K562 (cell line): Measurements from ENCODE around the gene BATF. TPM values are rescaled to one million over a fixed set of nuclear protein-coding genes. Genes with fewer than 3 reads are reported as not detected.
A peak's percentile ranks its signal among the peaks of the same experiment; 100 is the strongest.

Experiments used
- ATAC-seq: fragments of 200-7000 bp; cut with Tn5 transposase; 3 replicates; pipeline ENCODE4 v1.9.1; 2020; ENCODE audit warnings: moderate library complexity
- BruUV-seq: library from RNA; stranded (reverse); fragments of 400-500 nt; replicated peaks from 2 replicates; lab custom pipeline; 2021; lab: Mats Ljungman, UMichigan
- CTCF ChIA-PET: fragments of 300-600 bp; formaldehyde crosslinking; extraction: SDS; loops from one replicate; lab custom pipeline; 2021; ENCODE audit warnings: low intra/inter-chr PET ratio; lab: Yijun Ruan, JAX
- POLR2A ChIA-PET: fragments of 300-600, 350-650 bp; sonication (Branson Sonifier 250); formaldehyde crosslinking; extraction: SDS; loops from one replicate; lab custom pipeline; 2021; ENCODE audit warnings: antibody characterized with exemption, inconsistent platforms; lab: Yijun Ruan, JAX
- DNase-seq, 4 experiments: peaks; one replicate each; pipeline versions ENCODE4 v3.0.0 to v3.0.0-alpha.2; 2011 to 2018; ENCODE audit warnings: low spot score in 3 of 4, mixed read lengths in 3 of 4; ENCODE audit errors: extremely low read depth in 1 of 4
- FAIRE-seq: peaks from 2 replicates; lab custom pipeline; 2011; peaks lifted over from hg19 to GRCh38; lab: Jason Lieb, UNC
- H2AFZ ChIP-seq: 2 replicates; pipeline ENCODE4 v1.6.0; 2011; ENCODE audit warnings: low read depth, low read length, control low read depth, inconsistent platforms
- H3K27ac ChIP-seq: fragments of 200-600 bp; 3 replicates; pipeline ENCODE4 v1.8.0; 2011; ENCODE audit warnings: low read depth, mild to moderate bottlenecking, control low read depth, inconsistent platforms, low read length, moderate library complexity, mixed read lengths; ENCODE audit errors: extremely low read depth
- H3K27me3 ChIP-seq, 2 experiments: fragments of 300-600 bp in 1 of 2; 2 replicates in 1 of 2; 3 replicates in 1 of 2; pipeline versions ENCODE4 v1.6.0 to v1.8.0; 2011; ENCODE audit warnings: inconsistent platforms in 2 of 2, low read length in 2 of 2, mild to moderate bottlenecking in 1 of 2, mixed read lengths in 1 of 2, moderate library complexity in 1 of 2; ENCODE audit not compliant: control insufficient read depth in 2 of 2, insufficient read depth in 2 of 2
- H3K36me3 ChIP-seq: fragments of 300-600 bp; 3 replicates; pipeline ENCODE4 v1.8.0; 2011; ENCODE audit warnings: mild to moderate bottlenecking, low read length, inconsistent platforms; ENCODE audit not compliant: control insufficient read depth, insufficient read depth
- H3K4me1 ChIP-seq, 2 experiments: fragments of 200-600 bp in 1 of 2; replicated peaks in 1 of 2; 2 replicates in 1 of 2; 3 replicates in 1 of 2; pipeline versions ENCODE4 v1.5.1 to v1.8.0; 2011; ENCODE audit warnings: inconsistent platforms in 2 of 2, low read length in 2 of 2, mild to moderate bottlenecking in 1 of 2, mixed read lengths in 1 of 2, moderate library complexity in 1 of 2; ENCODE audit not compliant: control insufficient read depth in 2 of 2, insufficient read depth in 2 of 2
- H3K4me2 ChIP-seq: 2 replicates; pipeline ENCODE4 v1.6.1; 2011; ENCODE audit warnings: low read length, control low read depth, inconsistent platforms, mixed read lengths; ENCODE audit not compliant: insufficient read depth
- H3K4me3 ChIP-seq: fragments of 200-600 bp; sonication (generic), shearing (Covaris generic); 2 replicates; pipeline ENCODE4 v1.5.1; 2016; ENCODE audit warnings: control low read depth, inconsistent platforms
- H3K79me2 ChIP-seq: fragments of 200-600 bp; 3 replicates; pipeline ENCODE4 v1.8.0; 2011; ENCODE audit warnings: low read length, inconsistent platforms; ENCODE audit not compliant: control insufficient read depth, insufficient read depth
- H3K9ac ChIP-seq, 2 experiments: 2 replicates each; pipeline versions ENCODE4 v1.6.0 to v1.6.1; 2011; ENCODE audit warnings: low read depth in 2 of 2, low read length in 2 of 2, control low read depth in 1 of 2, inconsistent platforms in 1 of 2, mild to moderate bottlenecking in 1 of 2, mixed read lengths in 1 of 2; ENCODE audit not compliant: insufficient read depth in 1 of 2
- H3K9me1 ChIP-seq: one replicate; pipeline ENCODE4 v1.6.0; 2011; ENCODE audit warnings: inconsistent platforms, mild to moderate bottlenecking, low read length, moderate library complexity; ENCODE audit not compliant: control insufficient read depth, insufficient read depth
- H3K9me3 ChIP-seq: replicated peaks from 2 replicates; pipeline ENCODE4 v1.5.1; 2011; ENCODE audit warnings: low read depth, low read length, inconsistent platforms; ENCODE audit not compliant: control insufficient read depth, insufficient read depth
- H4K20me1 ChIP-seq: replicated peaks from 2 replicates; pipeline ENCODE4 v1.6.1; 2011; ENCODE audit warnings: low read length, inconsistent platforms, mixed read lengths; ENCODE audit not compliant: control insufficient read depth, insufficient read depth
- ATF3 ChIP-seq, 2 experiments: fragments of 450-650 bp in 1 of 2; sonication (generic) in 1 of 2; formaldehyde crosslinking in 1 of 2; IDR thresholded peaks in 1 of 2; conservative IDR thresholded peaks in 1 of 2; 2 replicates each; pipeline versions ENCODE4 v1.6.1 to v1.8.1; 2016 to 2023; ENCODE audit warnings: mild to moderate bottlenecking in 2 of 2, moderate library complexity in 2 of 2, inconsistent platforms in 1 of 2, missing genetic modification reagents in 1 of 2
- ATF7 ChIP-seq: fragments of 450-650 bp; IDR thresholded peaks from 2 replicates; pipeline ENCODE4 v1.7.1; 2014; ENCODE audit warnings: mild to moderate bottlenecking, moderate library complexity
- FOXK2 ChIP-seq, 2 experiments: fragments of 450-650 bp; IDR thresholded peaks in 1 of 2; conservative IDR thresholded peaks in 1 of 2; 2 replicates each; pipeline ENCODE4 v1.6.1; 2016; ENCODE audit warnings: low read depth in 2 of 2, mild to moderate bottlenecking in 1 of 2
- PRDM10 ChIP-seq: fragments of 450-650 bp; IDR thresholded peaks from 2 replicates; pipeline ENCODE4 v1.6.1; 2018; ENCODE audit not compliant: partially characterized antibody
- RUNX1 ChIP-seq: sonication (generic); IDR thresholded peaks from 2 replicates; pipeline ENCODE4 v1.6.1; 2016; ENCODE audit warnings: antibody characterized with exemption, low read depth
- WGBS: fragments of 100-300 bp; shearing (Covaris generic); methylation state at CpG from one replicate; pipeline ENCODE4 v1.1.6; 2016; ENCODE audit warnings: low coverage, mixed read lengths; ENCODE audit not compliant: insufficient coverage; ENCODE audit errors: missing lambda C conversion rate; 5-methylcytosine and 5-hydroxymethylcytosine counted together
- in situ Hi-C: fragments of 300-500 bp; cut with MboI; formaldehyde crosslinking; loops from 4 replicates; pipeline ENCODE4 v1.15.0; 2018; ENCODE audit warnings: inconsistent platforms, mixed read lengths
- intact Hi-C: fragments of 100-400 bp; cut with micrococcal nuclease; formaldehyde crosslinking; loops from 2 replicates; pipeline ENCODE4 v1.14.2; 2022
- polyA plus RNA-seq, 8 experiments: library from polyadenylated mRNA; depleted of rRNA in 4 of 8; stranded (reverse) in 5 of 8; unstranded in 3 of 8; fragments of >200 nt; fragmentation: Nextera tagmentation in 2 of 8; fragmentation: Illumina TruSeq in 1 of 8; extraction: Ambion mirVana in 2 of 8; extraction: Trizol in 1 of 8; gene quantifications; 2 replicates each; pipeline versions ENCODE4 v1.2.1 to v1.2.3, GENCODE V29; 2011 to 2014; ENCODE audit warnings: inconsistent platforms in 1 of 8, missing spikeins in 1 of 8
- total RNA-seq, 7 experiments: library from RNA; depleted of rRNA in 6 of 7; stranded (reverse); fragments of >200 nt in 6 of 7; fragmentation: Illumina TruSeq in 2 of 7; extraction: Trizol in 2 of 7; gene quantifications; 2 replicates each; pipeline versions ENCODE4 v1.2.1 to v1.2.3, GENCODE V29; 2011 to 2021; ENCODE audit warnings: low replicate concordance in 1 of 7

The BATF gene
- total and polyA plus RNA-seq, 9 of the 15 experiments (the other 6 are each of a cell fraction or from before 2014, with no cell fraction given): 0.13 to 2.1 (median 0.55) TPM; not detected in 2

GRCh38 chr14:75543786-75544185 is 21.5 kb downstream of the BATF start:
- no peaks in the 10 kb centered on the region for H4K20me1 ChIP-seq
- no peak overlapping the region for H3K27ac ChIP-seq
- in situ Hi-C loops (no loop called here), intact Hi-C loops (no loop called here)
- ATAC-seq (no peak), DNase-seq (no peak), FAIRE-seq (no peak)
- no peaks in the 10 kb centered on the region for H3K36me3 ChIP-seq
- no peaks in the 10 kb centered on the region for H3K9me1 ChIP-seq
- 9% methylated on average over 2 of the region's 2 CpGs for WGBS
- H2AFZ ChIP-seq: no peak overlapping the region
- TF ChIP-seq PRDM10 (peak; percentile 93), RUNX1 (no peak), ATF7 (peak; percentile 59), ATF3 (IDR thresholded peaks at IDR 0.05) (peak; percentile 61), ATF3 (CRISPR knock-in tag; conservative IDR thresholded peaks at IDR 0.05) (no peak), FOXK2 (conservative IDR thresholded peaks at IDR 0.05 in 1 of 2, IDR thresholded peaks at IDR 0.05 in 1 of 2; ENCODE audit: low read depth in 2 of 2) (0 out of 4 replicates have a peak, but pooled peaks of 1 of the 2 experiments have one; percentile 32)
- H3K27me3 ChIP-seq: peaks cover 2 to 22% of the 10 kb centered on the region in 2 experiments; a peak in 2 of 5 replicates
- H3K9ac ChIP-seq: no peak overlapping the region
- peaks cover 12% of the 10 kb centered on the region in 2 experiments for H3K4me1 ChIP-seq
- ChIA-PET POLR2A (no interaction called here), CTCF (no interaction called here)
- no peak overlapping the region for H3K4me3 ChIP-seq
- H3K4me2 ChIP-seq: no peak overlapping the region
- no peaks in the 10 kb centered on the region for H3K79me2 ChIP-seq
- H3K9me3 ChIP-seq: no peaks in the 10 kb centered on the region
- BruUV-seq: no TSS peak
